ENCODE data around the gene ACP4.

DNA sequence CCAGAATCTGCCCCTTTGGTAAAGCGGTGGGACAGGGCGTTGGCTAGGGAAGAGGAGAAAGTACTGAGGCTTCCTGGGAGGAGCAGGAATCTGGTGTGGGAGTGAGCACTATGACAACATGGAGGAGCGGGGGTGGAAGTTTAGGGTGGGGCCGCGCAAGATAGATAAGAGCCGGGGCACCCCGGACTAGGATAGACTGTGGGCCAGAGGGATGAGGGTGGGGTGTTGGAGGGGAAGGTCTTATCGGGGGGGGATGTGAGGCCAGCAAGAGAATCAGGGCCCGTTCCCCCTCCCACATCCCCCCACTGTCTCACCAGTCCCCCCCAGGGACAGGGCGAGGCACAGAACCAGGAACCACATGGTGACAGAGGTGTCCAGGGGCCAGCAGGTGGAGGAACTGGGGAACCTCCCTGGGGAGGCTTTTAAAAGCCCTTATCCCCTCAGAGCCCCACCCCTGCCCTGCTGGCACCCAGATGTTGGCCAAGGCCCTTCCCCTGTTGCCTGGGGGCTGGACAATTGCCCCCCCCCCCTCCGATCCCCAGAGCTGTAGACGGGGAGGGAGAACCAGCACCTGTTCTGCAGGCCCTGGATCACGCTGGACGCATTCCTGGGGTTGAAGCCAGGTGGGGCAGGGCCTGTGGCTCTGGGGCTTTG lies 33.3 kb downstream of the ACP4 start, which contains the start of gene KLK1:
- TF ChIP-seq, protein P1, sequence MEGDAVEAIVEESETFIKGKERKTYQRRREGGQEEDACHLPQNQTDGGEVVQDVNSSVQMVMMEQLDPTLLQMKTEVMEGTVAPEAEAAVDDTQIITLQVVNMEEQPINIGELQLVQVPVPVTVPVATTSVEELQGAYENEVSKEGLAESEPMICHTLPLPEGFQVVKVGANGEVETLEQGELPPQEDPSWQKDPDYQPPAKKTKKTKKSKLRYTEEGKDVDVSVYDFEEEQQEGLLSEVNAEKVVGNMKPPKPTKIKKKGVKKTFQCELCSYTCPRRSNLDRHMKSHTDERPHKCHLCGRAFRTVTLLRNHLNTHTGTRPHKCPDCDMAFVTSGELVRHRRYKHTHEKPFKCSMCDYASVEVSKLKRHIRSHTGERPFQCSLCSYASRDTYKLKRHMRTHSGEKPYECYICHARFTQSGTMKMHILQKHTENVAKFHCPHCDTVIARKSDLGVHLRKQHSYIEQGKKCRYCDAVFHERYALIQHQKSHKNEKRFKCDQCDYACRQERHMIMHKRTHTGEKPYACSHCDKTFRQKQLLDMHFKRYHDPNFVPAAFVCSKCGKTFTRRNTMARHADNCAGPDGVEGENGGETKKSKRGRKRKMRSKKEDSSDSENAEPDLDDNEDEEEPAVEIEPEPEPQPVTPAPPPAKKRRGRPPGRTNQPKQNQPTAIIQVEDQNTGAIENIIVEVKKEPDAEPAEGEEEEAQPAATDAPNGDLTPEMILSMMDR (IDR thresholded peaks at IDR 0.05) = no peak
- no peak for TF ChIP-seq POLR2A (IDR thresholded peaks at IDR 0.05)

Data from uterus (tissue), 2 donors.